Mucosa of descending colon (tissue), 3 donors: ENCODE data around the gene SCYL3. TPM values are rescaled to one million over a fixed set of nuclear protein-coding genes. Genes with fewer than 3 reads are reported as not detected.

Experiments
- ATAC-seq: fragments of 200-7000 bp; cut with Tn5 transposase; one replicate; pipeline ENCODE4 v1.9.1; 2020; ENCODE audit warnings: mild to moderate bottlenecking, moderate library complexity
- DNase-seq, 3 donors: peaks; one replicate each; pipeline ENCODE4 v3.0.0-alpha.2; 2020
- H3K36me3 ChIP-seq: fragments of 200-600 bp; one replicate; pipeline ENCODE4 v1.8.0; 2021; ENCODE audit warnings: low read depth, mild to moderate bottlenecking
- H3K4me1 ChIP-seq: fragments of 200-600 bp; one replicate; pipeline ENCODE4 v1.8.0; 2021; ENCODE audit warnings: low read depth, mild to moderate bottlenecking
- H3K4me3 ChIP-seq: fragments of 200-600 bp; one replicate; pipeline ENCODE4 v1.8.0; 2021; ENCODE audit warnings: mild to moderate bottlenecking
- H3K9me3 ChIP-seq: fragments of 200-600 bp; one replicate; pipeline ENCODE4 v1.8.0; 2021; ENCODE audit warnings: mild to moderate bottlenecking
- CTCF ChIP-seq: fragments of 200-600 bp; IDR thresholded peaks from one replicate; pipeline ENCODE4 v1.8.0; 2022; ENCODE audit warnings: antibody characterized with exemption, mild to moderate bottlenecking
- intact Hi-C, 2 donors: fragments of 100-400 bp; cut with DNase I in 1 of 2; cut with micrococcal nuclease in 1 of 2; formaldehyde crosslinking; loops; one replicate each; pipeline versions ENCODE4 v1.11.0 to v1.11.1; 2022; cut with DNase I, micrococcal nuclease
- total RNA-seq, 3 donors: library from RNA; stranded (reverse); fragmentation: NEBNext Ultra II Directional in 2 of 3; extraction: Animal tissue kit (Norgen Biotek cat#: 25700) in 2 of 3; gene quantifications; one replicate each; pipeline versions ENCODE4 v1.2.1 to v1.2.4, GENCODE V29; 2021 to 2023
- donor health status: DM: no; HTN: no; CAD: no; lungs with moderate emphysema.
- donor health status: DM: no; HTN: no; CAD: no.
- donor health status: DM: no; HTN: yes; CAD: no.

SCYL3 gene
- total RNA-seq, 3 donors from 2014 or later = 13.4 to 20.4 (median 14.9) TPM

GRCh38 chr1:169859001-169859400, 34.7 kb downstream of the SCYL3 start:
- Histone ChIP-seq H3K4me3 (no peak overlapping the region), H3K9me3 (no peaks in the 10 kb centered on the region), H3K4me1 (no peaks in the 10 kb centered on the region), H3K36me3 (peaks cover 8% of the 10 kb centered on the region)
- intact Hi-C loops = no loop called here
- ATAC-seq (no peak), DNase-seq (no peak)
- no peak for TF ChIP-seq CTCF

GRCh38 chr1:169858467-169858866, 35.2 kb downstream of the SCYL3 start:
- H3K9me3 ChIP-seq = no peaks in the 10 kb centered on the region
- no peaks in the 10 kb centered on the region for H3K4me1 ChIP-seq
- ATAC-seq = no peak
- peaks cover 8% of the 10 kb centered on the region for H3K36me3 ChIP-seq
- no peak for TF ChIP-seq CTCF
- DNase-seq = no peak
- H3K4me3 ChIP-seq = no peak overlapping the region
- intact Hi-C loops = no loop called here

- no peaks in the 10 kb centered on the region for H3K4me1 ChIP-seq
- intact Hi-C loops = no loop called here
- no peak overlapping the region for H3K4me3 ChIP-seq
- H3K9me3 ChIP-seq = no peaks in the 10 kb centered on the region
- ATAC-seq (no peak), DNase-seq (no peak)
- no peak for TF ChIP-seq CTCF
- H3K36me3 ChIP-seq = no peaks in the 10 kb centered on the region
These were observed 40.4 kb downstream of the SCYL3 start for GRCh38 chr1:169853341-169853740.

- DNase-seq (no peak), ATAC-seq (no peak)
- Histone ChIP-seq H3K4me3 (no peak overlapping the region), H3K36me3 (no peaks in the 10 kb centered on the region), H3K4me1 (no peaks in the 10 kb centered on the region), H3K9me3 (no peaks in the 10 kb centered on the region)
- intact Hi-C loops = no loop called here
- TF ChIP-seq CTCF = no peak
These were observed 44.2 kb downstream of the SCYL3 start for GRCh38 chr1:169849346-169850022.

- Histone ChIP-seq H3K4me3 (no peak overlapping the region), H3K36me3 (no peaks in the 10 kb centered on the region), H3K4me1 (no peaks in the 10 kb centered on the region), H3K9me3 (no peaks in the 10 kb centered on the region)
- no peak for TF ChIP-seq CTCF
- ATAC-seq (no peak), DNase-seq (no peak)
- intact Hi-C loops = no loop called here
These were observed 45.2 kb downstream of the SCYL3 start for GRCh38 chr1:169848456-169848855.
